Neural crest cell (in vitro differentiated cells): Measurements from ENCODE around the gene TOM1L2. TPM values are rescaled to one million over a fixed set of nuclear protein-coding genes. Genes with fewer than 3 reads are reported as not detected.
A peak's percentile ranks its signal among the peaks of the same experiment; 100 is the strongest.

Experiments
- DNase-seq: peaks from one replicate; pipeline ENCODE4 v3.0.0; 2021; ENCODE audit warnings: low read depth, mixed read lengths, low spot score
- H3K27ac Mint-ChIP-seq: one replicate; pipeline ENCODE4 v1.8.0; 2021; ENCODE audit warnings: mild to moderate bottlenecking, mixed read lengths; ENCODE audit not compliant: unreplicated experiment
- H3K27me3 Mint-ChIP-seq: 2 replicates; pipeline ENCODE4 v1.8.0; 2021; ENCODE audit warnings: low read depth, mild to moderate bottlenecking, mixed read lengths
- H3K36me3 Mint-ChIP-seq: 2 replicates; pipeline ENCODE4 v1.8.0; 2021; ENCODE audit warnings: low read depth, mild to moderate bottlenecking, mixed read lengths
- H3K4me1 Mint-ChIP-seq: 2 replicates; pipeline ENCODE4 v1.8.0; 2021; ENCODE audit warnings: mixed read lengths
- H3K4me3 Mint-ChIP-seq: one replicate; pipeline ENCODE4 v1.8.0; 2021; ENCODE audit warnings: mild to moderate bottlenecking, mixed read lengths
- H3K9me3 Mint-ChIP-seq: 2 replicates; pipeline ENCODE4 v1.8.0; 2021; ENCODE audit warnings: mixed read lengths
- total RNA-seq: library from RNA; stranded (reverse); gene quantifications from 2 replicates; pipeline ENCODE4 v1.2.1, GENCODE V29; 2021
- TF ChIP-seq, protein P1 (sequence below): fragments of 200-600 bp; sonication (generic); conservative IDR thresholded peaks from 2 replicates; pipeline ENCODE4 v1.5.0; 2021; ENCODE audit warnings: antibody characterized with exemption, mild to moderate bottlenecking

The TOM1L2 gene
- total RNA-seq, 1 donor from 2014 or later: 15.9 TPM

GRCh38 chr17:17899486-17899885, 72.7 kb downstream of the TOM1L2 start:
- no peaks in the 10 kb centered on the region for H3K9me3 Mint-ChIP-seq
- no peak for DNase-seq
- H3K4me1 Mint-ChIP-seq: peaks cover 33% of the 10 kb centered on the region
- TF ChIP-seq, protein P1, sequence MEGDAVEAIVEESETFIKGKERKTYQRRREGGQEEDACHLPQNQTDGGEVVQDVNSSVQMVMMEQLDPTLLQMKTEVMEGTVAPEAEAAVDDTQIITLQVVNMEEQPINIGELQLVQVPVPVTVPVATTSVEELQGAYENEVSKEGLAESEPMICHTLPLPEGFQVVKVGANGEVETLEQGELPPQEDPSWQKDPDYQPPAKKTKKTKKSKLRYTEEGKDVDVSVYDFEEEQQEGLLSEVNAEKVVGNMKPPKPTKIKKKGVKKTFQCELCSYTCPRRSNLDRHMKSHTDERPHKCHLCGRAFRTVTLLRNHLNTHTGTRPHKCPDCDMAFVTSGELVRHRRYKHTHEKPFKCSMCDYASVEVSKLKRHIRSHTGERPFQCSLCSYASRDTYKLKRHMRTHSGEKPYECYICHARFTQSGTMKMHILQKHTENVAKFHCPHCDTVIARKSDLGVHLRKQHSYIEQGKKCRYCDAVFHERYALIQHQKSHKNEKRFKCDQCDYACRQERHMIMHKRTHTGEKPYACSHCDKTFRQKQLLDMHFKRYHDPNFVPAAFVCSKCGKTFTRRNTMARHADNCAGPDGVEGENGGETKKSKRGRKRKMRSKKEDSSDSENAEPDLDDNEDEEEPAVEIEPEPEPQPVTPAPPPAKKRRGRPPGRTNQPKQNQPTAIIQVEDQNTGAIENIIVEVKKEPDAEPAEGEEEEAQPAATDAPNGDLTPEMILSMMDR: no peak
- no peak overlapping the region for H3K27ac Mint-ChIP-seq
- H3K4me3 Mint-ChIP-seq: no peak overlapping the region
- no peaks in the 10 kb centered on the region for H3K27me3 Mint-ChIP-seq
- H3K36me3 Mint-ChIP-seq: no peaks in the 10 kb centered on the region

DNA sequence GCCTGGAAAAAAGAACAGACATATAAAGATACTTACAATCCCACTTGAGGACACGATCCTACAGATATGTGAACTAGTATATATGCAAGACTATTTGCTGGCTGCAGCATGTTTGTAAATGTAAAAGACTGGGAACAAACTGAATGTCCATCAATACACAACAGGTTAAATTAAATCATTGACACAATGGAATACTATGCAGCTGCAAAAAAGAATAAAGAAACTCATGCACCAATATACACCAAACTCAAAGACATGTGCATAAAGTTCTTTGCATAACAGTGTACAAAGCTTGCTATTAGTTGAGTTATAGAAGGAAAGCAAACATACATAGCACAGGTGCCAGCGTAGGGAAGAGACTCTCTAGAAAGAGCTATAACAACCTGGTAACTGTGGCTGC, 73.5 kb downstream of the TOM1L2 start:
- Mint-ChIP-seq H3K36me3 (no peaks in the 10 kb centered on the region), H3K9me3 (no peaks in the 10 kb centered on the region), H3K4me3 (no peak overlapping the region), H3K4me1 (peaks cover 33% of the 10 kb centered on the region), H3K27me3 (no peaks in the 10 kb centered on the region), H3K27ac (no peak overlapping the region)
- DNase-seq: no peak
- TF ChIP-seq, protein P1: no peak

GRCh38 chr17:17897442-17897841, 74.8 kb downstream of the TOM1L2 start:
- DNase-seq: no peak
- Mint-ChIP-seq H3K27me3 (no peaks in the 10 kb centered on the region), H3K27ac (no peak overlapping the region), H3K36me3 (peaks cover 4% of the 10 kb centered on the region), H3K4me3 (no peak overlapping the region), H3K4me1 (peaks cover 33% of the 10 kb centered on the region), H3K9me3 (no peaks in the 10 kb centered on the region)
- TF ChIP-seq, protein P1: no peak

DNA sequence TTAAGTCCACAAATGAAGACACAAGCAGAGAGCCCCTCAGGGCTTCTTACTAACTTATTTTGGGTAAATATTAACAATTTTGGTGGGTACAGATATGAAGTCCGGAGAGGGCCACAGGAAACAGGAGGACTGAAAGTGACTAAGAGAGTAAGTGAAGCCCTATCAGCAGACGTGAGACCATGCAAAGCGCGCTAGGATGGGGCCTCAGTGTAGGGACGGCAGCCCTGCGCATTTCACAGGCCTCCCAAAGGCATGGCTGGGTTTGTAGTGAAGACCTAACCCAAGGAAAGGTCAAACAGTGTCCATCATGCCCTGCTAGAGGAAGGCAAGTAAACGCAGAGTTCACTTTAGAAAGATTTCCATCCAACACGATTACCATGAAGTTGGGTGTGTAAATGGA, 75.5 kb downstream of the TOM1L2 start:
- Mint-ChIP-seq H3K27me3 (no peaks in the 10 kb centered on the region), H3K4me1 (peaks cover 36% of the 10 kb centered on the region), H3K27ac (no peak overlapping the region), H3K9me3 (no peaks in the 10 kb centered on the region), H3K4me3 (no peak overlapping the region), H3K36me3 (peaks cover 4% of the 10 kb centered on the region)
- TF ChIP-seq, protein P1: no peak
- DNase-seq: no peak

GRCh38 chr17:17893801-17894644, 78.2 kb downstream of the TOM1L2 start:
- H3K36me3 Mint-ChIP-seq: peaks cover 6% of the 10 kb centered on the region
- DNase-seq: no peak
- TF ChIP-seq, protein P1: no peak
- H3K9me3 Mint-ChIP-seq: no peaks in the 10 kb centered on the region
- H3K27me3 Mint-ChIP-seq: no peaks in the 10 kb centered on the region
- no peak overlapping the region for H3K4me3 Mint-ChIP-seq
- H3K4me1 Mint-ChIP-seq: peaks cover 25% of the 10 kb centered on the region
- peak overlapping the region; percentile 2 for H3K27ac Mint-ChIP-seq
